GM18511 (cell line): ENCODE results near the gene CCDC38.

Experiments
- ATAC-seq: cut with Tn5 transposase; IDR thresholded peaks from one replicate; pipeline ENCODE4 v1.9.1; 2021; ENCODE audit warnings: mild to moderate bottlenecking, moderate library complexity; ENCODE audit not compliant: unreplicated experiment

The CCDC38 gene

DNA sequence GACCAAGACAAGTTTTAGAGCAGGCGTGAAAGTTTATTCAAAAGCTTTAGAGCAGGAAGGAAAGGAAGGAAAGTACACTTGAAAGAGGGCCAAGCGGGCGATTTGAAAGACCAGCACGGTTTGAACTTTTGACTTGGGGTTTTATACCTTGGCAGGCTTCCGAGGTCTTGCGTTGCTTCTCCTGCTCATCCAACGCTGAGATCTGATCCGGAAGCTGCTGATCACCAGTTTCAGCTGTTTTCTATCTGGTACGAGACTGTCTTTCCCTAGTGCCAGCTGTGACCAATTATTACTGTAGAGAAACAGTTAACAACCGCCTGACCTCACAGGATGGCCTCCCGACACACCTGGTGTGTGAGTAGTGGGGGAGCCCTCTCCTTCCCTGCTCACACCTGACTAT is 104.3 kb downstream of the CCDC38 start:
- no peak for ATAC-seq

DNA sequence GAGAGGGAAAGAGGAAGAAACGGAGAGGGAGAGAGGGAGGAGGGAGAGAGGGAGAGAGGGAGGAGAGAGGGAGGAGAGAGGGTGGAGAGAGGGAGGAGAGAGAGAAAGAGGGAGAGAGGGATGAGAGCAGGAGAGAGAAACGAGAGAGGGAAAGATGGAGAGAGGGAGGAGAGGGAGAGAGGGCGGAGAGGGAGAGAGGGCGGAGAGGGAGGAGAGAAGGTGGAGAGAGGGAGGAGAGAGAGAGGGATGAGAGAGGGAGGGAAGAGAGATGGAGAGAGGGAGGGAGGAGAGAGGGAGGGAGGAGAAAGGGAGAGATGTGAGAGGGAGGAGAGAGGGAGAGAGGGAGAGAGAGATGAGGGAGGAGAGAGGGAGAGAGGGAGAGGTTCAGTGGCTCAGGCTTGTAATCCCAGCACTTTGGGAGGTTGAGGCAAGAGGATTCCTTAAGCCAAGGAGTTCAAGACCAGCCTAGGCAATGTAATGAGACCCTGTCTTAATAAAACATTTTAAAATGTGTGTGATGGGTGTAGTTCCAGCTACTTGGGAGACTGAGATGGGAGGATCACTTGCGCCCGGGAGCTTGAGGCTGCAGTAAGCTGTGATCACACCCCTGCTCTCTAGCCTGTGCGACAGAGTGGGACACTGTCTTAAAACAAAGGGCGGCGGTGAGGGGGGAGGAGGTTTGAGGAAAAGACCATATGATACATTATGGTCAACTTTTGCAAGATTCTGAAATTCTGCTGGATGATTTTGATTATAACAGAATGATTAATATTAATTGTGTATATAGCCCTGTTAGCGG is 105.0 kb downstream of the CCDC38 start:
- ATAC-seq, result no peak

DNA sequence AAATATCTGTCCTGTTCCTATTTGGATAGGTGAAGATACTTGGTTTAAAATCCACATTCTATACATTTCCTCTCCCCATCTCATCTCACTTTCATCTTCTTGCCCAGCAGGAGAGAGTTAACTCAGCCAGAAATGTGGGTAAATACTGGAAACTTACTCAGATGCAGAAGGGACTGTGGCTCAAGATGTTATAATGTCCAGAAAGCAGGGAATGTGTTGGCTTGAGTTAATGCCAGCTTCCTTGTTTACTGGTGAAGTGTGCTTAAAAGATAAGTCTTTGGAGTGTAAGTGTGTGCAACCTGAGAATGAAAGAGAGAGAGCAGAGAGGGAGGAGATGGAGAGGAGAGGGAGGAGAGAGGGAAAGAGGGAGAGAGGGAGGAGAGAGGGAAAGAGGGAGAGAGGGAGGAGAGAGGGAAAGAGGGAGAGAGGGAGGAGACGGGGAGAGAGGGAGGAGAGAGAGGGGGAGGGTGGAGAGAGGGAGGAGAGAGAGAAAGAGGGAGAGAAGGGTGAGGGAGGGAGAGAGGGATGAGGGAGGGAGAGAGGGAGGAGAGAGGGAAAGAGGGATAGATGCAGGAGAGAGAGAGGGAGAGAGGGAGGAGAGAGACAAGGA is 105.7 kb downstream of the CCDC38 start:
- ATAC-seq, result no peak

DNA sequence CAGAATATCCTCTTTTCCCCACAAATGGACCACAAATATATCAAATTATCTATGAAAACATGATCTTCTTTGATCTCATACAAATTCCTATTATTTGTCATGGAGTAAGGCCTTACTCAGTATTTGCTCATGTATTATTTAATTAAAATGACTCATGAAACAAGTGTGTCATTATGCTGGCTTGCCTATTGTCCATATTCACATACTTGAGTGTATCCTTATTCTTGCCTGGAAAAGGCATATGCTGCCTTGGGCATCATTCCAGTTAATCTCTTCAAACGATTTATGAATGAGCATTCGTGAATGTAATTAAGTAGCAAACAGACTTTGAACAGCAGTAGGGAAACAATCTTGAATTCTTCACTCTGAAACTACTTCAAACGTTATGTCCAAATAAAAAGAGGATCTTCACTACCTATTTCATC is 106.2 kb downstream of the CCDC38 start:
- no peak for ATAC-seq

DNA sequence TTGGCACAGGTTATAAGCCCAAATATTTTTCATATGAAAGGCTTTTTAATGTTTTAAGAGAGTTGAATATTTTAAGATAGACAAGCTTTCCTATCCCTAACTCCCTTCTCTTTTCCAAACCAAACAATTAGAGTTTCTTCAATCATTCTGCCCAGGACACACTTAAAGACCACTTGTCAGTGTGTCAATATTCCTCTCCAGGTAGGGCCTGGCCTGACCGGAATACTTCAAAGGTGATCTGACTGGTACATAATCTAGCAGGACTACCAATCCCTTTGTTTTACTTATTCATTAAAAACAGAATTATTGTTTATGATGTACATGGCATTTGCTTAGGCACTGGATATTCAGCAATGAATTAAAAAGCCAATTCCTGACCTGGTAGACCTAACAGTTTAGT is 107.8 kb downstream of the CCDC38 start:
- ATAC-seq, result no peak

DNA sequence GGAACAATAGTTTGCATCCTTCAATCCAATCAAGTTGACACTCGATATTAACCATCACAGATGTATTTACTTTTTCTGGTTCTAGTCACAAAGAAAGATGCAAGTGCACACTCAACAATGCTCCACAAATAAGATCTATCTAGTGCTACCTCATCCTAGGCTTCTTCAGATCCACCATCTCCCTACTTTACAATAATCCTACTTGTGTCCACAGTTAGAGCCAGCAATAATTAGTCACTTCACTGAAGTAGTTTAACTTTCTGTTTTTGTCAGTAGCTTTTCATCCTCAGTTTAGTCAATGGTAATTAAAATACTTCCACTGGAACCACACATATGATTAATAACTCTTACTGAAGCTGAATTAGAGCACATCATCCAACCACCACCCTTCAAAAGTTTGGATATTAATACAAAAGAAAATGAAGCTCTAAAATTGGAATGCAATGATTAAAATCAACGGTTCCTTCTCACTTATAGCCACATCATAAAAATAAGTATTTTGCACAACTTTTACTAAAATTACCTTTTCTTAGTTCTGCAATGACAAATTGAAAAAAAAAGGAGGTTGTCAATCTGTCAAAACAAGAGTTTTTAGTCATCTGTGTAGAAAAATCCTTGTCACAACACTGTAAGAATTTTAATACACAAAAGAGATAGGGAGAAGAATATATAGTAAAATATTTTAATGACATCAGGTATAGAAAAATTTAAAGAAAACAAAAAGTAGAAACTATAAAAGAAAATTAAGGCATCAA is 111.9 kb downstream of the CCDC38 start:
- no peak for ATAC-seq

DNA sequence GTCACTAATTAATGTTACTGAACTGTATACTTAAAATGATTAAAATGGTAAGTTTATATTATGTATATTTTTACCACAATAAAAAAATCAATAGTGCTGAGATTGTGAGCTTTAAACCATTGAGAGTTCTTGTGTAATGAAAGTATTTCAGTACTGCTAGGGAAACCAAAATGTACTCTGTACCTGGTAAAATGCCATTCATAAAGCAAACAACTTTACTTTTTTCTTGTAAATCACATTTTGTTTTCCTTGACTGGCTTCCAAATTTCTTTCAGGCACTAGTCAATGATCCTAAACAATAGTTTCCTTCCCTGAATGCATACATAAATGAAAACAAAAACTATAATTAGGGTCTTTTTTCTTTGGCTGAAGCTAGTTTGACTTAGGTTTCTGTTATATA is 113.0 kb downstream of the CCDC38 start:
- no peak for ATAC-seq

DNA sequence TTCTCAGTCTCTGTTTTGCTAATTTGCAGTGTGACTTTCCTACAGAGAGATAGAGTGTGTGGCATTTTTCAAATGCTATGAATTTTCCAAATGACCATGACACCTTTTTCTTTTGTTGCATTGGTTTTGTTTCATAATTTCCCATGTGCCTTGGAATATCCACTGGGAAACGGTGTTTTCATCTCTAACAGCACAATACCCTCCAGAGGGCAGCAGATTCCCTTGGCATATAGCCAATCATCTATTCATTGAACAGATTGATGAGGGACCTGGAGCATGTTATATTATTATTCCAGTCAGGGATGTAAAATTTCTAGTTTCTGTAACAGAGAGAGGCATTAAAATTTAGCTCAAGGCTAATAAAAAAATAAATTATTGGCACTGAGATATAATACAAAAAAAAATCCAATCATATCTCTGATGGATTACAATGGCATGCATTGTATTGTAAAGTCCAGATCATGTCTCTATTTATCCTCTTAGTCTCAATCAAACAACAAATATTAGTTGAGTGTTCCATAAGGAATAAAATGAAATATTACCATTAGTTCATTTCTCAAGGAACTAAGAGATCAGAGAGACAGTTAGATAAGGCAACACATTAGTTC is 122.2 kb downstream of the CCDC38 start:
- ATAC-seq, result no peak
